HCT116 (cell line): Measurements from ENCODE around the gene PUSL1. TPM values are rescaled to one million over a fixed set of nuclear protein-coding genes. Genes with fewer than 3 reads are reported as not detected.

Experiments used
- ATAC-seq: fragments of 200-7000 bp; cut with Tn5 transposase; 2 replicates; pipeline ENCODE4 v1.9.1; 2020; ENCODE audit warnings: mild to moderate bottlenecking, moderate library complexity
- BruUV-seq: library from RNA; stranded (reverse); fragments of 400-500 nt; replicated peaks from 2 replicates; lab custom pipeline; 2021; lab: Mats Ljungman, UMichigan
- CTCF ChIA-PET: fragments of 300-600 bp; sonication (Branson Sonifier 250); formaldehyde crosslinking; loops from one replicate; lab custom pipeline; 2021; ENCODE audit warnings: antibody characterized with exemption; lab: Charles Lee
- POLR2A ChIA-PET: fragments of 300-600, 350-600 bp; sonication (Branson Sonifier 250); formaldehyde crosslinking; loops from one replicate; lab custom pipeline; 2021; ENCODE audit warnings: antibody characterized with exemption; lab: Charles Lee
- RAD21 ChIA-PET, 2 experiments: fragments of 300-600 bp; sonication (Branson Sonifier 250); formaldehyde crosslinking; loops; one replicate each; lab custom pipeline; 2023; ENCODE audit warnings: low total read pairs in 2 of 2; ENCODE audit not compliant: uncharacterized antibody in 2 of 2, unreplicated experiment in 2 of 2, low non-redundant PET in 1 of 2; lab: Charles Lee
- DNase-seq: peaks from one replicate; pipeline ENCODE4 v3.0.0-alpha.2; 2010; ENCODE audit warnings: low read depth, low spot score
- H2AFZ ChIP-seq: fragments of 200-600 bp; shearing (Covaris generic), sonication (generic); 2 replicates; pipeline ENCODE4 v1.6.1; 2017; ENCODE audit warnings: low read depth, mixed run types, mixed read lengths, antibody characterized with exemption, low read length; ENCODE audit not compliant: poor library complexity, severe bottlenecking
- H3K27ac ChIP-seq: 2 replicates; pipeline ENCODE4 v1.5.1; 2012; ENCODE audit warnings: low read depth, low read length
- H3K27me3 ChIP-seq: fragments of 200-600 bp; sonication (generic); 2 replicates; pipeline ENCODE4 v1.6.1; 2016; ENCODE audit warnings: mixed run types, low read length, mixed read lengths; ENCODE audit not compliant: insufficient read depth
- H3K36me3 ChIP-seq, 2 experiments: fragments of 200-500 bp in 1 of 2; fragments of 200-600 bp in 1 of 2; sonication (Bioruptor generic) in 1 of 2; sonication (generic) in 1 of 2; 2 replicates each; pipeline versions ENCODE4 v1.5.1 to v1.6.1; 2014 to 2016; ENCODE audit warnings: low read length in 2 of 2, inconsistent platforms in 1 of 2, mixed read lengths in 1 of 2, mixed run types in 1 of 2; ENCODE audit not compliant: insufficient read depth in 2 of 2, control insufficient read depth in 1 of 2
- H3K4me1 ChIP-seq, 2 experiments: fragments of 200-600 bp in 1 of 2; sonication (generic) in 1 of 2; 2 replicates each; pipeline versions ENCODE4 v1.5.1 to v1.6.1; 2012 to 2017; ENCODE audit warnings: low read length in 2 of 2, inconsistent platforms in 1 of 2, mild to moderate bottlenecking in 1 of 2, mixed read lengths in 1 of 2, mixed run types in 1 of 2, moderate library complexity in 1 of 2; ENCODE audit not compliant: insufficient read depth in 2 of 2, control insufficient read depth in 1 of 2
- H3K4me2 ChIP-seq: fragments of 200-600 bp; sonication (generic); 2 replicates; pipeline ENCODE4 v1.6.1; 2017; ENCODE audit warnings: mixed run types, low read length, mixed read lengths
- H3K4me3 ChIP-seq, 2 experiments: fragments of 200-600 bp in 1 of 2; sonication (generic) in 1 of 2; replicated peaks in 1 of 2; 2 replicates each; pipeline ENCODE4 v1.5.1; 2011 to 2016; ENCODE audit warnings: low read length in 2 of 2, control low read depth in 1 of 2, low read depth in 1 of 2, mild to moderate bottlenecking in 1 of 2, mixed read lengths in 1 of 2, mixed run types in 1 of 2
- H3K79me2 ChIP-seq: fragments of 200-600 bp; sonication (generic); 2 replicates; pipeline ENCODE4 v1.6.1; 2017; ENCODE audit warnings: mild to moderate bottlenecking, mixed run types, low read length, moderate library complexity, mixed read lengths; ENCODE audit not compliant: insufficient read depth
- H3K9ac ChIP-seq: fragments of 200-600 bp; sonication (generic); 2 replicates; pipeline ENCODE4 v1.6.1; 2016; ENCODE audit warnings: low read length, mixed read lengths
- H3K9me2 ChIP-seq: fragments of 200-600 bp; sonication (generic), shearing (Covaris generic); 2 replicates; pipeline ENCODE4 v1.6.1; 2017; ENCODE audit warnings: mixed run types, mild to moderate bottlenecking, moderate library complexity; ENCODE audit not compliant: insufficient read depth
- H3K9me3 ChIP-seq, 2 experiments: fragments of 200-500 bp in 1 of 2; fragments of 200-600 bp in 1 of 2; sonication (Bioruptor generic) in 1 of 2; sonication (generic) in 1 of 2; 2 replicates each; pipeline ENCODE4 v1.6.1; 2014 to 2017; ENCODE audit warnings: low read length in 2 of 2, mixed read lengths in 2 of 2, inconsistent platforms in 1 of 2, low read depth in 1 of 2, mild to moderate bottlenecking in 1 of 2, mixed run types in 1 of 2, moderate library complexity in 1 of 2; ENCODE audit not compliant: control insufficient read depth in 1 of 2, insufficient read depth in 1 of 2
- H4K20me1 ChIP-seq: fragments of 200-600 bp; sonication (generic), shearing (Covaris generic); 2 replicates; pipeline ENCODE4 v1.6.1; 2017; ENCODE audit warnings: mixed run types, mild to moderate bottlenecking, moderate library complexity; ENCODE audit not compliant: insufficient read depth
- CBX3 ChIP-seq: IDR thresholded peaks from 2 replicates; pipeline ENCODE4 v1.6.1; 2012; ENCODE audit warnings: low read depth
- EZH2 ChIP-seq: fragments of 200-600 bp; sonication (generic); IDR thresholded peaks from 2 replicates; pipeline ENCODE4 v1.6.1; 2017; ENCODE audit warnings: antibody characterized with exemption, mixed run types
- POLR2A ChIP-seq: IDR thresholded peaks from 2 replicates; pipeline ENCODE4 v1.7.0; 2011; ENCODE audit warnings: borderline replicate concordance; ENCODE audit not compliant: insufficient read depth, insufficient read length; ENCODE audit errors: extremely low read depth
- POLR2AphosphoS5 ChIP-seq: IDR thresholded peaks from 2 replicates; pipeline ENCODE4 v1.6.1; 2011; ENCODE audit warnings: mild to moderate bottlenecking, low read depth, low read length, moderate library complexity
- RAD21 ChIP-seq: IDR thresholded peaks from 2 replicates; pipeline ENCODE4 v1.6.1; 2012; ENCODE audit warnings: low read depth, mild to moderate bottlenecking
- SP1 ChIP-seq: IDR thresholded peaks from 2 replicates; pipeline ENCODE4 v1.6.1; 2012; ENCODE audit warnings: low read depth
- TCF7L2 ChIP-seq: IDR thresholded peaks from 2 replicates; pipeline ENCODE4 v1.7.0; 2011; ENCODE audit warnings: borderline replicate concordance, inconsistent platforms; ENCODE audit not compliant: insufficient read depth, insufficient read length; ENCODE audit errors: extremely low read depth
- YY1 ChIP-seq: IDR thresholded peaks from 2 replicates; pipeline ENCODE4 v1.6.1; 2011; ENCODE audit warnings: low read length, low read depth, moderate library complexity, mild to moderate bottlenecking; ENCODE audit not compliant: insufficient replicate concordance; ENCODE audit errors: extremely low read depth
- ZBTB33 ChIP-seq: IDR thresholded peaks from 2 replicates; pipeline ENCODE4 v1.6.1; 2011; ENCODE audit warnings: mild to moderate bottlenecking, low read length, moderate library complexity; ENCODE audit not compliant: insufficient replicate concordance; ENCODE audit errors: extremely low read depth
- ZFX ChIP-seq: fragments of 450-650 bp; IDR thresholded peaks from 2 replicates; pipeline ENCODE4 v1.6.1; 2017
- intact Hi-C: fragments of 100-400 bp; cut with micrococcal nuclease; formaldehyde crosslinking; loops from 2 replicates; pipeline ENCODE4 v1.10.0; 2022
- total RNA-seq: library from RNA; stranded (reverse); gene quantifications from one replicate; pipeline ENCODE4 v1.2.1, GENCODE V29; 2021; ENCODE audit not compliant: unreplicated experiment

Gene PUSL1
- total RNA-seq, 1 experiment from 2014 or later: 47.2 TPM

GRCh38 chr1:1347663-1348419 lies 39.4 kb downstream of the PUSL1 start:
- Histone ChIP-seq H3K36me3 (no peaks in the 10 kb centered on the region), H3K27ac (peak overlapping the region; percentile 100), H3K4me1 (peaks cover 43 to 67% of the 10 kb centered on the region in 2 experiments), H3K9ac (peak overlapping the region; percentile 76), H4K20me1 (no peaks in the 10 kb centered on the region), H3K9me2 (no peaks in the 10 kb centered on the region), H3K4me3 (peak overlapping the region; percentile 80 to 87), H3K9me3 (no peaks in the 10 kb centered on the region), H3K4me2 (peak overlapping the region; percentile 96), H3K79me2 (peaks cover 58% of the 10 kb centered on the region), H2AFZ (no peak overlapping the region), H3K27me3 (no peaks in the 10 kb centered on the region)
- CTCF ChIA-PET: interaction anchor here (1.3 kb wide), 1 partner anchor 56 kb away, joined by 3 read pairs; no protein-coding TSS in a partner anchor
- BruUV-seq: no TSS peak
- peak; percentile 54 for DNase-seq
- intact Hi-C loops: loop anchor here (5.0 to 10.0 kb wide), 3 partner anchors 41 to 276 kb away; partner anchors contain the start of genes ACAP3, MIB2, PUSL1 and RNF223
- TF ChIP-seq ZFX (peak; percentile 77), SP1 (no peak), POLR2AphosphoS5 (peak; percentile 29; the same call in 1 of the 2 replicates), YY1 (no peak), POLR2A (peak; percentile 39), CBX3 (no peak), ZBTB33 (peak; percentile 20), EZH2 (no peak), RAD21 (no peak), TCF7L2 (peak; percentile 84)
- peak; percentile 44 for ATAC-seq
- RAD21 ChIA-PET: interaction anchor here in 1 of 2 experiments (1.0 to 1.3 kb wide), 2 partner anchors 27 to 56 kb away, joined by 3 read pairs; partner anchors contain the start of gene AURKAIP1
- POLR2A ChIA-PET: interaction anchor here (0.6 to 1.2 kb wide), 5 partner anchors 10 to 405 kb away, joined by 3 to 4 read pairs (median 4); partner anchors contain the start of gene AURKAIP1
